Subcutaneous preadipocyte (primary cell): ENCODE results near the gene WBP1L. TPM values are rescaled to one million over a fixed set of nuclear protein-coding genes. Genes with fewer than 3 reads are reported as not detected.

ENCODE experiments used
- small RNA-seq: library from RNA; depleted of rRNA; stranded (forward); fragments of <200 nt; gene quantifications from one replicate; pipeline ENCODE3, GENCODE V24; 2012
- total RNA-seq: library from RNA; depleted of rRNA; stranded (reverse); fragments of >200 nt; gene quantifications from 2 replicates; pipeline ENCODE4 v1.2.3, GENCODE V29; 2012

WBP1L gene
- 32.3 and 34.4 TPM in 2 replicates for total RNA-seq

DNA sequence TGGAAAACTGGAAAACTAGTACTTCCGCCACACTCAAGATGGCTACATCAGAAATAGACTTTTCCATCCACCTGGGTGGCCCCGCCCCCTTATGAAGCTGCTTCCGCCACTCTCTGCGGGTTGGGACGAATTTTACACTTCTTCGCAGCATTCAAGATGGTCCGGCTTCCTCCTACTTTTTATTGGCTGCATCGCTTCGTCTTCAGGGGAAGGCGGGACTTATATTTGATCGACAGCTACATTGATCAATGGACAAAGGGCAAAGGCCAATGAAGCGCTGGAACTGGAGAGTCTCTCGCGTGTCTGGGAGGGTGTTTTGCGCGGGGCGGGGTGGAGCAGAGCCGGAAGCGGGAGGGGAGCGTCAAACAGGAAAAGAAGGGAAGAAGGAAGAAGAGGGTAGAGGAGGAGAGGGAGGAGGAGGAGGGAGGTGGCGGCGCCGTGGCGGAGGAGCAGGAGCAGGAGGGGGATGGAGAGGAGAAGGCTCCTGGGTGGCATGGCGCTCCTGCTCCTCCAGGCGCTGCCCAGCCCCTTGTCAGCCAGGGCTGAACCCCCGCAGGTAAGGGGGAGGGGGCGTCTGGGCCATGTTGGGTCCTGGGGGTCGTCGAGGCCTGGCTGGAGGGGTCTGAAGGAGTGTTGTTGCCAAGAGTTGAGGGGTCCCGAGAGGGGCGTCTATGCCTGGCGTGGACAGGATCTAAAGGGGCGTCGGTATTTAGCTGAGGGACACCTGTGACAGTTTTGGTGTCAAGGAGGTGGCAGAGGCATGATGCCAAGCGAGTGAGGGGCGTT, at the start of gene WBP1L:
Gene WBP1L (plus strand): TSS at position 361 of the 786 bp plus-strand sequence. CDS start 106 bp downstream, at position 467.

DNA sequence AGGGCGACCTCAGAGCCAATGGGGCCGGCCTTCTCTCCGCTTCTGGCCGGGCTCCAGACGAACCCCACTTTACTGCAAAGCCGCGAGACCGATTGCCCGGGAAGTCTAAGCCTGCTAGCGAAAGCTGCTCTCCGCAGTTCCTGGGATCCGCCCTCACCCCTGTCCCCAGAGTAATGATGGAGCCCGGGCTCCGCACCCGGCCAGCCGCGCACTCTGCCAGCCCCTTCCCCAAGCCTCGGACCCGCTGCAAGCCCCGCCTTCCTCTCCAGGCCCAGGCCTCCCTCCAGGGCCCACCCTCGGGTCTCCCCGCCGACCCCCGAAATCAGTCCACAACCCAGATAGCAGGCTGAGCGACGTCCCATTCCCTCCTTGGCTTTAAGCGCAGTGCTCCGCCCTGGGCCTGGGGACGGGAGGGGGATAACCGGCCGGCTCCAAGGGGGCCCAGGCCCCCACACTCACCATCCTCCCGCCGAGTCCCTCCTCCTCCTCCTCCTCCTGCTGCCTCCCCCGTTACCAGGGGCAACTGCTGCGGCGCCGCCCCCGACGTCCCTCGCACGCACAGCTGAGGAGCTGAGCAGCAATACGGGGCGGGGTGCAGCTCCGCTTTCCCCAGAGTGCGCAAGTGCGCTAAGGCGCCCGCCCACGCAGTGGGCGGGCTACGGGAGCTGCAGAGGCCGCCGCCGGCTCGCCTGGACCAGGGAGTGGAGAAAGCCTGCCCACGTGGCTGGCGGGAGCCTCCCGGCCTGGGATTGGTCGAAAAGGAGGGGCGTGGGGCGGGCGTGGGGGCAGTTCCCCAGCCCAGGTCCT, 29.7 kb upstream of the WBP1L start, which contains the start of gene ARL3:
Gene ARL3 (minus strand): TSS at position 584 of the 807 bp plus-strand sequence. CDS start 122 bp downstream, at position 462.

DNA sequence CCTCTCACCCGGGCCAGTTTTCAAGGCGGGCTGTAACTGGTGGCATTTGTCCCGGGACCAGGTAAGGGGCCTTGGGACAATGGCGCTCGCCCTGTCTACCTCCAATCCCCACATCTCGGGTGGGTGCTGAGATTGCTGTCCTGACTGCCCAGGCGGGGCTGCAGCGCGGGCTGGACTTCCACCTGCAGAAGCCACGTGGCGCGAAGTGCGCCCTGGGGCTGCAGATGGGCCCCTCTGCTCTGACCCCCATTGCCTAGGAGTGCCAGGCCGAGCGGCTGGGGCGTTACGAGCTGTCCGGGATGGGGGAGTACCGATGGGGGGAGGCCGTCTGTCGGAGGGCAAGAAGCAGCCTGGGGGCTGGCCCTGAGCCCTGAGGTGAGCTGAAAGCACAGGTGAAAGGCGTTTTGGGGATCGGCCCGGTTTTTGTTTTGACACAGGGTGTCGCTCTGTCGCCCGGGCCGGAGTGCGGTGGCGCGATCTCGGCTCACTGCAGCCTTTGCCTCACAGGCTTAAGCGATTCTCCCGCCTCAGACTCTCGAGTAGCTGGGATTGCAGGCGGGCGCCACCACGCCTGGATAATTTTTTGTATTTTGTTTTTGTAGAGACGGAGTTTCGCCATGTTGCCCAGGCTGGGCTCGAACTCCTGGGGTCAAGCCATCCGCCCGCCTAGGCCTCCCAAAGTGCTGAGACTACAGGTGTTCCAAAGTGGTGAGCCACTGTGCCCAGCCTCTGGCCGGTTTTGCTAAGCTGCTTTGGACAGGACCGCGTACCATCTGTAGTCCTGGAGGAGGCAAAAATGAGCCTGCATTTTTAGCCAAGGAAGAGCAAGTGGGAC, 28.9 kb upstream of the WBP1L start, which contains the start of gene SFXN2:
Gene SFXN2 (plus strand): TSS at position 16 of the 835 bp plus-strand sequence. CDS start 12,001 bp downstream, outside the sequence.

DNA sequence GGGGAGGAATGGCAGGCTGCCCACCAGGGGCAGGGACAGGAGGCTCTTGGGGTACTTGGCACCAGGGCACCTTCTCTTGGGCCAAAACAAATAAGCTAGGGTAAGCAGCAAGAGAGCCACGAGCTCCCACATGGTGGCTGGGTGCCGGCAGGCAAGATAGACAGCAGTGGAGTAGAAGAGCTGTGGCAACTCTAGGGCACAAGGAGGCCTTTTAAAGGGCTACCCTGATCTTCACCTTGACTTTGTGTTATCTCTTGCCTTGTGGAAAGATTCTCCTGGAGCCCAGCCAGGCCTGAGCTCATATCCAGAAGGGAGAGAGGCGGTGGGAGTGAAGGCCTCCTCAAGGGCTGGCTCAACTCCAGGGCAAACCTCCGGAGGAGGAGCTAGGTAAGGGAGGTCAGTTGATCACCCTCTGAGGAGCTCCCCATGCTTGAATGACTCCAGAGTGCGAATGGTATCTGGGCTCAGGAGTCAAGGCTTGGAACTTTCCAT, 93.5 kb downstream of the WBP1L start, which contains the start of gene CYP17A1:
Gene CYP17A1 (minus strand): TSS at position 184 of the 492 bp plus-strand sequence. CDS start 52 bp downstream, at position 132.

Small RNA genes within 50 kb of the gene (small RNA-seq; reads per million reads assigned to genes)
- not detected for gene RNU6-1231P

Other genes starting within 250 kb of the WBP1L start
- 105 and 120 TPM in 2 replicates for gene ACTR1A, start 241.2 kb upstream of the WBP1L start, total RNA-seq
- 2.2 TPM in 2 replicates for gene SUFU, start 240.0 kb upstream of the WBP1L start, total RNA-seq
- 64.7 and 102 TPM in 2 replicates for gene TRIM8, start 99.5 kb upstream of the WBP1L start, total RNA-seq
- gene ARL3, start 29.6 kb upstream of the WBP1L start, total RNA-seq = 5.5 and 6.6 TPM in 2 replicates
- 9.6 TPM in 2 replicates for gene SFXN2, start 29.3 kb upstream of the WBP1L start, total RNA-seq
- not detected in 2 replicates for gene CYP17A1, start 93.5 kb downstream of the WBP1L start, total RNA-seq
- 13.9 and 18.4 TPM in 2 replicates for gene BORCS7, start 110.3 kb downstream of the WBP1L start, total RNA-seq
- 1.2 and 1.8 TPM in 2 replicates for gene AS3MT, start 125.5 kb downstream of the WBP1L start, total RNA-seq
- gene CNNM2, start 174.3 kb downstream of the WBP1L start, total RNA-seq = 4.8 and 6.3 TPM in 2 replicates